BE2C (cell line): ENCODE results near the gene CBFA2T2.
"Not testable (repeated sequence)": the region's sequence is repeated elsewhere in the genome, so short reads cannot be mapped to it uniquely, and the experiment has no call there.

Experiments used
- DNase-seq: peaks from one replicate; pipeline ENCODE4 v3.0.0-alpha.2; 2020
- H3K27me3 ChIP-seq: fragments of 250-450 bp; sonication (Bioruptor Pico); 2 replicates; pipeline ENCODE4 v1.5.1; 2020; ENCODE audit warnings: mild to moderate bottlenecking
- H3K36me3 ChIP-seq: fragments of 250-450 bp; sonication (Bioruptor Pico); 2 replicates; pipeline ENCODE4 v1.5.1; 2020; ENCODE audit warnings: mild to moderate bottlenecking
- H3K4me1 ChIP-seq: fragments of 250-450 bp; sonication (Bioruptor Pico); 2 replicates; pipeline ENCODE4 v1.5.1; 2020
- H3K4me3 ChIP-seq: 2 replicates; pipeline ENCODE4 v1.5.1; 2011; ENCODE audit warnings: low read depth, low read length
- H3K9me3 ChIP-seq: fragments of 250-450 bp; sonication (Bioruptor Pico); 2 replicates; pipeline ENCODE4 v1.5.1; 2020
- TF ChIP-seq, protein P1 (sequence below): IDR thresholded peaks from 2 replicates; pipeline ENCODE4 v1.5.1; 2012; ENCODE audit warnings: mild to moderate bottlenecking, low read depth, low read length

Gene CBFA2T2

DNA sequence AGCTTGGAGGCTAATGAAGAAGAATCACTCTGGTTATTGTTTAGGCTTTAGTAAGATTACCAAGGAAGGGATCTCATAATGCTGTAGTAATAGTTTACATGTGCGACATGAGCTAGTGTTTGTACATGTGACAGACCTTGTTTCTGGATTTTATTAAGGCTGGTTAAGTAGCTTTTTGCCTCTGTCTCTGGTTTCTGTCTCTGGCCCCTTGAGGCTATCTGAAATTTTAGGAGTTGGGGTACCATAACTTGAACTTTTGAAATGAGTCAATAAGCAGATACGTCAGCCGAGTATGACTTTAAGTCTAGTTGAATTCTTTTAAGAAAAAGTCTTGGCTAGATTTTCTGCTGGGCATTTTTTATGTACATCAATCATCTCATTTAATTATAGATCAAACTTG, 9.5 kb downstream of the CBFA2T2 start:
- Histone ChIP-seq H3K27me3 (no peaks in the 10 kb centered on the region; the same call in 1 of the 2 replicates), H3K9me3 (no peaks in the 10 kb centered on the region), H3K4me3 (no peak overlapping the region), H3K36me3 (0 out of 2 replicates have a peak, but pooled peaks cover 3% of the 10 kb centered on the region), H3K4me1 (peaks cover 14% of the 10 kb centered on the region)
- TF ChIP-seq, protein P1, sequence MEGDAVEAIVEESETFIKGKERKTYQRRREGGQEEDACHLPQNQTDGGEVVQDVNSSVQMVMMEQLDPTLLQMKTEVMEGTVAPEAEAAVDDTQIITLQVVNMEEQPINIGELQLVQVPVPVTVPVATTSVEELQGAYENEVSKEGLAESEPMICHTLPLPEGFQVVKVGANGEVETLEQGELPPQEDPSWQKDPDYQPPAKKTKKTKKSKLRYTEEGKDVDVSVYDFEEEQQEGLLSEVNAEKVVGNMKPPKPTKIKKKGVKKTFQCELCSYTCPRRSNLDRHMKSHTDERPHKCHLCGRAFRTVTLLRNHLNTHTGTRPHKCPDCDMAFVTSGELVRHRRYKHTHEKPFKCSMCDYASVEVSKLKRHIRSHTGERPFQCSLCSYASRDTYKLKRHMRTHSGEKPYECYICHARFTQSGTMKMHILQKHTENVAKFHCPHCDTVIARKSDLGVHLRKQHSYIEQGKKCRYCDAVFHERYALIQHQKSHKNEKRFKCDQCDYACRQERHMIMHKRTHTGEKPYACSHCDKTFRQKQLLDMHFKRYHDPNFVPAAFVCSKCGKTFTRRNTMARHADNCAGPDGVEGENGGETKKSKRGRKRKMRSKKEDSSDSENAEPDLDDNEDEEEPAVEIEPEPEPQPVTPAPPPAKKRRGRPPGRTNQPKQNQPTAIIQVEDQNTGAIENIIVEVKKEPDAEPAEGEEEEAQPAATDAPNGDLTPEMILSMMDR, result no peak
- no peak for DNase-seq

DNA sequence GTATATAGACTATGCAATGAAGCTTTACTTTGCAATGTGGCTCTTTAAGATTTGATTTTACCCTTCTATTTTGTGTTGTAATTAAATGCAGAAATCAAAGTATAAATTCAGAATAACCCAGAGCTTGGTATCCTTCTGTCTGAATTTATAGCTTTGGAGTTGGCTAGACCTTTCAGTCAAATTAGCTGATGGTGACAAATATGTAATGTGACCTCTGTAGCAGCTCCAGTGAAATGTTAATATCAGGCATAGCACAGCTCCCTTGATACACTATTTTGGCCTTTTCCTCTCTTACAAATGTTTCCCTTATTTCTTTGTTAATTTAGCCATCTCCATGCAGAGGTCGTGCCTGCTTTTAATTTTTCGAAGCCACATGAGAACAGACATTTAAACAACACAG, 11.1 kb downstream of the CBFA2T2 start:
- Histone ChIP-seq H3K27me3 (no peaks in the 10 kb centered on the region; the same call in 1 of the 2 replicates), H3K4me3 (no peak overlapping the region), H3K9me3 (no peaks in the 10 kb centered on the region), H3K4me1 (peaks cover 14% of the 10 kb centered on the region), H3K36me3 (0 out of 2 replicates have a peak, but pooled peaks cover 3% of the 10 kb centered on the region)
- TF ChIP-seq, protein P1, result no peak
- no peak for DNase-seq

DNA sequence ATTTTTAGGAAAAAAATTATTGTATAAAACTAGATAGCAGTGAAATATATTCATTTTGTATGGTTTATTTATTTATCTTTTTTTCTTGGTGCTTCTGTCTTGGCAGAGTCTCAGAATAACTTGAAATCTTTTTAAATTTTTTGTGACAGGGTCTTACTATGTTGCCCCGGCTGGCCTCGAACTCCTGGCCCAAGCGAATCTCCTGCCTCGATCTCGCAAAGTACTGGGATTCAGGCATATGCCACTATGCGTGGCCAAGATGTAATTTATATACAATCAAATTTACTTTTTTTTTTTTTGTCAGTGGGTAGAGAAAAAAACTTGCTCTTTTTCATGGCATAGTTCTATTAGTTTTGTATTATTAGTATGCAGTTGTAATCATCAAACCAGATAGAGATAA, 13.7 kb downstream of the CBFA2T2 start:
- Histone ChIP-seq H3K9me3 (no peaks in the 10 kb centered on the region), H3K36me3 (no peaks in the 10 kb centered on the region), H3K4me1 (peaks cover 14% of the 10 kb centered on the region), H3K4me3 (no peak overlapping the region), H3K27me3 (no peaks in the 10 kb centered on the region; the same call in 1 of the 2 replicates)
- DNase-seq, result no peak
- TF ChIP-seq, protein P1, result no peak

DNA sequence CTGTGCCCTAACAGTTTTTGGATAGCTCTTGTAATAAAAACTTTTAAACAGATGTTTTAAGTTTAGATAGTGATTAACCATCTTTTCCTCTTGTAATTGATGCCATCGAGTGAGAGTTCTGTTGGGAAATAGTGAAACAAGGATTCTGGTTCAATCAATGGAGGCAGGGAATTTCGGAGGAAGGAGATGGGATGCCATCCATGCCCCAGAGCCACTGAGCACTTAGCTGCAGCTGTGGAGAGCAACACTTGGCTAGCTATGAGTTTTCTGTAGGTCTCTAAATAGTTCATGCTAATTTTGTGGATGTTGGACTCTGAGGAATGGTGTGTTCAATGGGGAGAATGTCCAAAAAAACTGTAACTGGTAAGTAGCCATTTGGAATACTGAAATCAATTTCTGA, 16.7 kb downstream of the CBFA2T2 start:
- TF ChIP-seq, protein P1, result no peak
- no peaks in the 10 kb centered on the region for H3K9me3 ChIP-seq
- no peak overlapping the region for H3K4me3 ChIP-seq
- no peaks in the 10 kb centered on the region for H3K27me3 ChIP-seq
- H3K4me1 ChIP-seq, result no peaks in the 10 kb centered on the region
- H3K36me3 ChIP-seq, result no peaks in the 10 kb centered on the region
- DNase-seq, result no peak

DNA sequence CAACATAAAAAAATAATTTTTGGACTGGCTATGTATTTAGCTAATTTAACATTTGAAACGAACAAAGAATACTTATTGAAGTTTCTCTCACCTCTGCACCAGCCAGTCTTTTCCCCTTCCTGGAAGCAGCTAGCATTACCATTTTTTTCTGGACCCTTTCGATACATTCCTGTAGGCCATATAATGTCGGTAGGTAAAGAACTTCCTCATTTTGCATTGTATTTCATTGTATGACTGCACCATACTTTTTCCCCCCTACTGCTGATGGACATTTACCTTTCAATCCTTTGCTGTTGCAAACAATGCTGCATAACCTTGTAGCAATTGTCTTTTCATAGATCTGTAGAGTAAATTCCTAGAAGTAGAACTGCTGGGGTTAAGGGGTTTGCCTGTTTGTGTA, 17.6 kb downstream of the CBFA2T2 start:
- no peak overlapping the region for H3K4me3 ChIP-seq
- H3K9me3 ChIP-seq, result no peaks in the 10 kb centered on the region
- TF ChIP-seq, protein P1, result no peak
- H3K4me1 ChIP-seq, result no peaks in the 10 kb centered on the region
- H3K27me3 ChIP-seq, result no peaks in the 10 kb centered on the region
- DNase-seq, result no peak
- no peaks in the 10 kb centered on the region for H3K36me3 ChIP-seq

DNA sequence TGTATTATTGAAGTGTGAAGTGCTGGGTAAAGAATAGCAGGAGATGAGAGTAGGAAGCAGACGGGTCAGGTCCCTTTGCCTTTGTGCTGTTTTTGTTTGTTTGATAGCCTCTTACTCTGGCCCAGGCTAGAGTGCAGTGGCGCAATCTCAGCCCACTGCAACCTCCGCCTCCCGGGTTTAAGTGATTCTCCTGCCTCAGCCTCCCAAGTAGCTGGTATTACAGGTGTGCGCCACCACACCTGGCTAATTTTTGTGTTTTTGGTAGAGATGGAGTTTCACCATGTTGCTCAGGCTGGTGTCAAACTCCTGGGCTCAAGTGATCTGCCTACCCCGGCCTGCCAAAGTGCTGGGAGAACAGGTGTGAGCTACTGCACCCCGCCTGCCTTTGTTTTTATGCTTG, 18.1 kb downstream of the CBFA2T2 start:
- H3K27me3 ChIP-seq, H3K4me3 ChIP-seq, H3K36me3 ChIP-seq, DNase-seq, H3K4me1 ChIP-seq, H3K9me3 ChIP-seq: not testable (repeated sequence)

DNA sequence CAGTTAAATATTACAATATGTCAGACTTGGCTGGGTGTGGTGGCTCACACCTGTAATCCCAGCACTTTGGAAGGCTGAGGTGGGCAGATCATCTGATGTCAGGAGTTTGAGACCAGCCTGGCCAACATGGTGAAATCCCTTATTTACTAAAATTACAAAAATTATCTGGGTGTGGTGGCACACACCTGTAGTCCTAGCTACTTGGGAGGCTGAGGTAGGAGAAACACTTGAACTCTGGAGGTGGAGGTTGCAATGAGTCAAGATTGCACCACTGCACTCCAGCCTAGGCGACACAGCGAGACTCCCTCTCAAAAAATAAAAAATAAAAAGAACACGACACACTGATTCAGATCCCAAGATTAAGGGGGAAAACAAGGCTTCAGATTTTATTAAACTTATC, 19.2 kb downstream of the CBFA2T2 start:
- H3K9me3 ChIP-seq, H3K36me3 ChIP-seq, H3K27me3 ChIP-seq, H3K4me3 ChIP-seq, DNase-seq, H3K4me1 ChIP-seq: not testable (repeated sequence)

DNA sequence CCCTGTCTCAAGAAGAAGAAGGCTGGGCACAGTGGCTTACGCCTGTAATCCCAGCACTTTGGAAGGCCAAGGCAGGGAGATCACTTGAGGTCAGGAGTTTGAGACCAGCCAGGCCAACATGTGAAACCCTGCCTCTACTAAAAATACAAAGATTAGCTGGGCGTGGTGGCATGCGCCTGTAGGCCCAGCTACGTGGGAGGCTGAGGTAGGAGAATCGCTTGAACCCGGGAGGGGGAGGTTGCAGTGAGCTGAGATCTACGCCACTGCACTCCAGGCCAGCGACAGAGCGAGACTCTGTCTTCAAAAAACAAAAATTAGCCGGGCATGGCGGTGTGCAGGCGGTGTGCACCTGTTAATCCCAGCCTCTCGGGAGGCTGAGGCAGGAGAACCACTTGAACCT, 22.0 kb downstream of the CBFA2T2 start:
- H3K4me3 ChIP-seq, H3K36me3 ChIP-seq, DNase-seq, H3K4me1 ChIP-seq, H3K27me3 ChIP-seq, H3K9me3 ChIP-seq: not testable (repeated sequence)
